GM19023 (cell line): Measurements from ENCODE around the gene HOXA1.
A peak's percentile ranks its signal among the peaks of the same experiment; 100 is the strongest.

Source experiments
- ATAC-seq: cut with Tn5 transposase; IDR thresholded peaks from one replicate; pipeline ENCODE4 v1.9.1; 2021; ENCODE audit warnings: mild to moderate bottlenecking, moderate library complexity; ENCODE audit not compliant: unreplicated experiment

Gene HOXA1

DNA sequence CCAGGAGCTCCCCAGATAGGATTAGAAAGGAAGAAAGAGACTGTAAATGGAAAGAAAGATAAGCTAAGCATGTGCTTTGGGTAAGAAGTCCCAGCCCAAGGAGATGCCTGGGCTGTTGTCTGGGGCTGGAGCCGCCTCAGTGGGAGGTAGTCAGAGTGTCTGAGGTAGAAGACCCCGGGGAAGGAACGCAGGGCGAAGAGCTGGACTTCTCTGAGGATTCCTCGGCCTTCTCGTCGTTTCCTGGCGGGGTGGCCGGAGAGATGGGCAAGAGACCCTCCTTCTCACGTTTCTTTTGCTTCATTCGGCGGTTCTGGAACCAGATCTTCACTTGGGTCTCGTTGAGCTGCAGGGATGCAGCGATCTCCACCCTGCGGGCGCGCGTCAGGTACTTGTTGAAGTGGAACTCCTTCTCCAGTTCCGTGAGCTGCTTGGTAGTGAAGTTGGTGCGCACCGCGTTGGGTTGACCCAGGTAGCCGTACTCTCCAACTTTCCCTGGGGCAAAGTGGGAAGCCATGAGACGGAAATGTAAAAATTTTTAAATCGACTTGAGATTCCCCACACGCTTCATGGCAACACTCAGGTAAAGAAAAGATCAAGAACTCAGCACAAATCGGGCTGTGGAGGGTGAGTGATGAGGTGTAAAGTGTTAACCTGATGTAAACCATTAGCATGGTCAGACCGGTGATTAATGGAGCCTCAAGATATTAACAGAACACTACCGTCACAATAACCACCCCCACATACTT is 1.3 kb downstream of the HOXA1 start:
- ATAC-seq: no peak

DNA sequence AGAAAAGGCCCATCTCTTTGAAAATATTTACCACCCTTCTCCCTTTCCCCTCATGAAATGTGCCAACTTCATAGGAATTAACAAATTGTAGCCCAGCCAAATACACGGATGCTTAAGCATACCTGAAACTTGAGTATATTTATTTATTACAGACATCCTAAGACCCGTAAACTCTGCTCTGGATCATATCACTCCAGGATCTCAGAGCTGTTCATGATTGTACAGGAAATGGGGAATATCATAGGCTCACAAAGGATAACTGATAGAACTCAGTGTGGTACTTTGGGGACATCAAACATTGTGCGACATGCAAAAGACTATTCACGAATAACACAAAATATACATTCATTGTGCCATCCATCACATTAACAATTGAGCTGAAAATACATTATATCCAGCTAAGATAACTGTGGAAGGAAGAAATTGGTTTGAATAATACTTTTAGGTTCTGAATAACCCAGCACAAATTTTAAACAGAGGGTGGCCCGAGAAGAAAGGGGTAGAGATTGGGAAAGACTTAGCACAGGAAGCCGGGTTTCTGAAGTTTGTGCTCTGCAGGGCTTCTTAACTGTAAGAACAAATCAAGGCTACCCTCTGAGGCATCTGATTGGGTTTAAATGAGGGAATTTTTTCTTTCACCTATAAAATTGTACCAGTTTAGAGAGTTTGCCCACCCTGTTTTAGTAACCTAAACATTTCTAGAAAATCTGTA is 2.5 kb downstream of the HOXA1 start:
- no peak for ATAC-seq

DNA sequence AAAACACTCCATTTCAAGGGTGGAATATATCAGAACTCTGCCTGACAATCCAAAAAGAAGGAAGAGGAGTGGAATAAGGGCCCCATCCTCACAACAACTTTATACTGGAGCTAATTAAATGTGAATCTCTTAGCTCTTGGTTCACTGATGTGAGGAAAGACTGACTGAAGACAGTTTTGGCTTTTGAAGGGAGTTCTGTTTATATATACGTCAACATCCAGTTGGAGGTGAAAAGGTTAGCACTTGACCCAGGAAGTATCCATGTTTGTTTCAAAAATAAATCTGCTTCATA is 3.0 kb downstream of the HOXA1 start:
- ATAC-seq: no peak

DNA sequence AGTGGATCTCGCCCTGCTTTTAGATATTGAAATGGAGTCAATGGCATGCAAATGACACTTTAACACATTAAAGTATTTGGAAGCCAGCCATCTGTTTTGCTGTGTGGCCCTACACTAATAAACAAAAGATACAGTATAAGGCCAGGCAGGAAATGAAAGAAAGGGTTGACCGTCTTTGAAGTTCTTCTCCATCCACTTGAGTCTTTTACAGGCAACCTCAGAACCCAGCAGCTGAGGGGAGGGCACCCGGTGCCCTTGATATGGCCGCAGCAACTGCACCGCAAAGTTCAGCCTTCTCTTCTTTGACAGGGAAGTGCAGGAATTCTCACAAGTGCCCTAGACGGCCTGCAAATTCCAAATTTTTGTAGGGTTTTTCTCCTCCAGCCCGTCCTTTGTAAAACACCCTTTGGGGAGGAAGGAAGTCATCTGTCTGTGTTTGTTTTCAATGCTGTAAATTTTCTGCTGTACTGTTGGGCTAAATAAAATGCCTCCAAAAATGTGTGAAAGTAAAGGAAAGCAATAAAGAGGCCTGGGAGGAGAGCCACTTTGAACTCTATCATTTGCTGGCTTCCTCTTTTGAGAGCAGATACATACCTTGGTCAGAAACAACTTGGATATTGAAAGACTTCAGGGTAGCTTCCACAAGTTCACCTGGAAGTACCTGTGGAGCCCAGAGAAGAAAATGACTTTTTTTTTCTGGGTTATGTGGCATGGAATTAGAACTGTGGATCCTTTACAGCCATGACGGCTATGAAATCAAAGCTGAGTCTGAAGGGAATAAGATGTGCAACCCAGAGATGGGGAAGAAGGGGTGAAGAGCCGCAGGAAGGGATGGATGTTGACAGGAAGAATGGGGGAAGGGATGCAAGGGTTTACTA is 3.6 kb downstream of the HOXA1 start:
- no peak for ATAC-seq

DNA sequence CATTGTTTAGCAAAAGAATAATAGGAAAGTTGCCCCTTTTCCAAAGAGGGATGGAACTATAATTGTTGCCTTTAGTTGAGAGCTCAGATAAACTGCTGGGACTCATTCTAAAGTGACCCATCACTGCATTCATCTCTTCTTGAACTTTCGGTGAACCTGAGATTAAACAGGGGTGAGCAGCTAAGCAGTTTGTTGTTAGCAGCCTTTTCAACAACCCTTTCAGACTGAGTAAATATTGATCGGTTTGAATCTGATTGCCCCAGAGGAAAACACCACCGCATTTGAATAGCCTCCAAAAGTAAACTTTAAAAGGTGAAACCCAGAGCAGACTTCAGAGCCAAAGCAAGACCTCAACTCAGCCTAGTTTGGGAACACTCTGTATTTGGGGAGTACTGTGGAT is 4.7 kb downstream of the HOXA1 start:
- ATAC-seq: no peak

DNA sequence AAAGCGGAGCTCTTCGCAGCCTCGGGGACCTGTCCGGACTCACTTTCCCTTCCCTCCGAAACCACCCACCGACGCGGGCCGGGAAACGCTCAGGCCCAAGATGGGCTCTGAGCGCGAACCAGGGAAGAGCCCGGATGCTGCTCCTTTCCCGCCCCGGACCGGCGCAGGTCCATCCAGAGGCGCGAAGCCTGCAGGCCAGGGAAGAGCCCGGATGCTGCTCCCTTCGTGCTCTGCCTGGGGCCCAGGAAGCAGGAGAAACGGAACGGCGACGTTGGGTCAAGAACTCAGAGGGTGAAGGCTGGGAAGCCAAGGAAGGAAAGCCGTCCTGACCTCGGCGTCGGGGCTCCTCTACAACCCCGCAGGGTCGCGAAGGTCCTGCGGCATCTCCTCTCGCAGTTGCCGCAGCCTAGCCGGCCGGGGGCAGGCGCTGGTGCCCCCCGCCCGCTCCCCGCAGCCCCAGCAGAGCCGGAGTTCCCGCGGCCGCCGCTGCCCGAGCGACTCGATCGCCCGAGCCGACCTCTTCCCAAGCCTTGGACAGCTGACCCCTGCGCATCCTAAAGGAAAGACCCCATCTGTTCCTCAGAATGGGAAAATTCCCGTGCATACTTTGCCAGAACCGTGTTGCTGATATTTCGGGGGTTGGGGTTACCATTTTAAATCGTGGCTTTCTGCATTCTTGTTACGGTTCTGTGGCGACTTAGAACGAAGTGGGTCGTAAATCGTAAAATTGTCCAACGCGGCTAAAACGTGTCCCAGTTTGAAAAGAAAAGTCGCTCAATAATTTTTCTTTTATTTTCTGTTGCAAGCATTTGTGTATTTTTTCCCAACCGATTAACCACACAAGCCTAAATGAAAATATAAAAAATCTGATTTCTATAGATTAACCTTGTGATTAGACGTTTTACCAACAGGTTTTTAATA is 7.5 kb downstream of the HOXA1 start:
- ATAC-seq: no peak

DNA sequence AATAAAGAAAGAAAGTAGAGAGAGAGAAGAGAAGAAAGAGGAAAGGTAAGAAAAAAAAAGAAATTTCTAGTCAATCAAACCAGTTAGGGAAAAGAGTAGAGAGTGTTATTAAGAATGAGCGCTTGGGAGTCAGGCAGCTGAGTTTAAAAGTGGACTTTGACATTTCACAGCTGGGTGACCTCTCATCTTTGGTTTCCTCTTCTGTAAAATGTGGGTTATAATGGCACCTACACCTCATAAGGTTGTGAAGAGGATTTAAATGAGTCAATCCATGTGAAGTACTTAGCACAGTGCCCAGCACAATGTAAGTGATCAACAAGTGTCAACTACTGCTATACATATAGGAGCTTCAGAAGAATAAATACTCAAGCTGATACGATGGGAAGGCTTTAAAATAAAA is 12.2 kb downstream of the HOXA1 start:
- ATAC-seq: peak; percentile 83

DNA sequence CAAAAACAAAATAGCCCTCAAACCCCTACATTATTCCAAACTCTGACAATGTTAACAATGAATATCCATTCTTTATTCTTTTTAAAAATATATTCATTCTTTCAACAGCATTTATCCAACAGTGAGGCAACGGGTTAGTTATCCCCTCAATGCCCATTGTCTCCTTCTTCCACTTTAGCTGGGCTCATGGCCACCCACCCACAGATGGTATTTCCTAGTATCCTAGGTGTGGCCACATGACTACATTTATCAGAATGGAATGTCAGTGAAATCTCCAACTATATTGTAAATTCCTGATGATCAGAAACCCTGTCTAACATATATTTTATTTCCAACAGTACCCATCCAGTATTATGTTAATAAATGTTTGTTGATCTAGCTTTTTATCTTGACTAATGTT is 13.6 kb downstream of the HOXA1 start:
- ATAC-seq: no peak

DNA sequence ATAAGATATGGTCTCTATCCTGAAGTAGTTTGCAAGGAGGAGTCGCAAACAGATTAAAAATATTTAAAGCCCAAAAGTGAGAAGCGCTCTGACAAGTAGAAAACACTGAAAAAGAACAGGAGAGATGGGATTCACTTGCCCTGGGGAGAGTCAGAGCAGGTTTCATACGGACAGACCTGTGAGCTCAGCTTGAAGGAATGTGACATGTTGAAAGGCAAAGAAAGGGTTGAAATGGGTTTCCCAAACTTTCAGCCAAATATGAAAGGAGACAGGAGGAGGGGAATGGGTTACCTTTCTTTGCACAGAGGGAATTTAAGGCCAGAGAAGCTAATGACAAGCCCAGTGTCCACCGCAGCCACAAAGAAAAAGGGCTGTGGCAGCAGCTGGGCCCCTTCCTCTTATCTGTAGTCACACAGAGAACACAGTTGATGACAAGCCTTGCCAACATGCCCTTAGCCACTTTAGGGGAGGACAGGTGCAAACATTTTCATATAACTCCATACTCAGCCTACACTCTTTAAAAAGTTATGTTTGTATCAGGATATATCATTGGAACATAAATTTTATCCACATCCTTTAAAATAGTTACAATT is 14.9 kb downstream of the HOXA1 start:
- ATAC-seq: no peak

DNA sequence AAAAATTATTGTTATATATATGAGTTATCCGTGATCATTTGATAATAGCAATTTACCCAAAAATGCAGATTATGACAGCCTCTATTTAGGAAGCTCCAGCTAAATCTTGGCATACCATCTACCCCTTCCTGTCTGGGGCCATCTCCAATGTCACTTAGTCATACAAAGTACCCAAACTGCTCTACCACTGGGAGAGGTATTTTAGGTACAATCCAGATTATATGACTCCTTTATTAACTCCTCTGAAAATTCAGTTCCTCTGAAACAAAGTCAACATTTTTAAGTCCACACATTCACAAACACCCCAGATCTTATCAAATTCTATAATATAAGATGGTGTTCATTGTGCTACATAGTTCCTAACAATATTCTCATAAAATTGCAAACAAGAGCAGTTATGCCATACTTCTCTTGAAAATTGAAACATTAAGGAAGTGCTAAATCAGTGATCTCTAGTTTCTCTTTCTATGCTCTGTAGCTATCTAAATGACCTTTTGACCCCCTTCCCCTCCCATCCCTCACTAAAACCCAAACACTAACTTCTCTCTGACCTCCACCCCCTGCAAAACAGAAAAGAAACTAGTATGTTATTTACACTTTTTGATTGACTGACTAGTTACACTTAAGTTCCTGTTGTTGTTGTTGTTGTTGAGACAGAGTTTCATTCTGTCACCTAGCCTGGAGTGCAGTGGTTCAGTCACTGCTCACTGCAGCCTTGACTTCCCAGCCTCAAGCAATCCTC is 16.4 kb downstream of the HOXA1 start:
- ATAC-seq: no peak

DNA sequence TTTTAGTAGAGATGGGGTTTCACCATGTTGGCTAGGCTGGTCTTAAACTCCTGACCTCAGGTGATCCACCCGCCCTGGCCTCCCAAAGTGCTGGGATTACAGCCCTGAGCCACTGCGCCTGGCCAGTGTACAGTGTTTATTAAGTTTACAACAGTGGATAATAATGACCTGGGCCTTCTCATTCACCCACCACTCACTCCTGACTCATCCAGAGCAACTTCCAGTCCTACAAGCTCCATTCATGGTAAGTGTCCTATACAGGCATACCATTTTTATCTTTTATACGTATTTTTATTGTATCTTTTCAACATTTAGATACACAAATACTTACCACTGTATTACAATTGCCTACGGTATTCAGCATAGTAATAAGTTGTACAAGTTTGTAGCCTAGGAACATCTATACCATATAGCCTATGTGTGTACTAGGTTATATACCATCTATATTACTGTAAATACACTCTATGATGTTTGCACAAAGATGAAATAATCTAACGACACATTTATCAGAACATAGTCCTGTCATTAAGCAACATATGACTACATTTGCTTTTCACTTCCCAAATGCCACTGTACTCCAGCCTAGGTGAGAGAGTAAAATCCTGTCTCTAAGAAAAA is 17.1 kb downstream of the HOXA1 start:
- ATAC-seq: no peak

DNA sequence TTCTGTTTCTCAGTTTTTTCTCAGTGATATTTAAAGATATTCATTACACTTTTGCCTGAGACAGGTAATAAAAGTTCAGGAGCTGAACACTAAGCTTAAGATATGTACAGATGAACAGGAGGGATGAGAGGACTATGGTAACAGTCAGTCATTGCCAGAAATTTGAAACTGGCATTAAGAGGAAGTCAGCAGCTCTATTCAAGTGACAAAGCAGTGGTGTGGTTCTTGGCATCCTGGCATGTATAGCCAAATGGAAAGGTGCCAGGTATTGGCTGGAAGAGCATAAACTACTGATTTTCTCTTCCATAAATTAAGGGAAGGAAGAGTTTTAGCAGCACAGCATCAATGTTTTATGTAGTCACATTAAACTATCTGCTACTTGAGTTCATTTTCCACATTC is 22.7 kb downstream of the HOXA1 start:
- ATAC-seq: no peak

DNA sequence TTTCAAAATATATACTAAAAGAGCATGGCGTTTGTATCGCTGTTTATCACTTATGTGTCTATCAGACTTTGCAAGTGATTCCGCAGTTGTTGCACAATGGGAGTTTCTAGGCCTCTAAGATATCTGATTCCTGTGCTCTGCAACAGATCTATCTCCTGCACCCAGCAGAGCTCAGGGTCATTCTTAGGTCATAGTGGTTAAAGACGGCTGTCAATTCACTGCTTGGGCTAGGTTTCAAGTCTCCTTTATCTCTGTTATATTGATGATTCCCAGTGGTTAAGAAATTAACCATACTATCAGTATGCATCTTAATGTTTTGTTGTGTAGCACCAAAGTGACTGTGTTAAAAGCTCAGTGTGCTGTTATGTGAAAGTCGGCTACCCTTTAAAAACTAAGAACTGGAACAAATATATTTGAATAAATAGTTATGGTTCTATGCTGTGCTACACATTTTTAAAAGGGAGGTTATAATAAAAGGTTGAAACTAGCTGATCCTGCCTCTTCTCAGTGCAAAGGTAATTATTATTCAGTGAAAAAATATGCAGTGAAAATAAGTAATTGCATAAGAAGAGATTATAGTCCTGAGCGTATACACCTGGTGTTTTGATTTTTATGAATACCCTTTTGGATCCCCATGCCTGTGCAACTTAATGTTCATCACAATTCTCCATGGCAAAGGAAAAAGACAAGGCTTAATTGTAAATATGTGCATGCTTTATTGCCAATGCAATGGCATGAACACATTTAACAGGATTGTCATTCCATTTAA is 24.0 kb downstream of the HOXA1 start:
- ATAC-seq: no peak

DNA sequence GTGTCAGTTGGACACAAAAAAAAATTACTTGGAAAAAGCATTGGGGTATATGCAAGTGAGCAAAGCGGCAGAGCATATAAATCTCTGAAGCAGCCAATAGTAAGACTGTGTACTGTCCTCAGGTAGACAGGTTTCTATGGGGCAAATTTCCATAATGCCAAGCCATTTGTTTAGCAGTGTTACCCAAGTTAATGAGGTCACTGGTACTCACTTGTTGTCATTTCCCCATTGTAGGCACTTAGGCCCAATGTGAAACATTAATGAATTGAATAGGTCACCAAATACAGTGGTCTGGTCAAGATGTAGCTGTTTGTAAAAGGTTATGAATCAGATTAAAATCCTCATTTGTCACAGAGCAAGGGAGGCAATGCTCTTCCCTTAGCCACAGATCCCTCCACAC is 27.5 kb downstream of the HOXA1 start:
- ATAC-seq: no peak

DNA sequence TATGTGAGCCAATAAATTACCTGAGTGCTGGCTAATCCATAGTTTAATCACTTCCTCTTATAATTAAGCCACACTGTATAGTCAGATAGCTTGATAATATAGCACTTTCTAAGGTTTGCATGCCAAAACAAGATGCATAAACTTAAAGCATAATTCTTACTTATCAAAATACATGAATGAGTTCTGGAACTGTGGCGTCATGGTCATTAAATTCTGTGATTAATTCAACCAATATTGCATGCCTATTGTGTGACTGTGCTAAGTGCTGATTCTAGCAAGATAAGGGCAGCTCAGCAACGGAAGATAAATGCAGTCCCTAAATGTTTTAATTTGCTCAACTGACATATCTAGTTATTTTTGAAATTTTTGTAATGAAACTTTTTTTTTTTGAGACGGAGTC is 29.7 kb downstream of the HOXA1 start:
- ATAC-seq: no peak

DNA sequence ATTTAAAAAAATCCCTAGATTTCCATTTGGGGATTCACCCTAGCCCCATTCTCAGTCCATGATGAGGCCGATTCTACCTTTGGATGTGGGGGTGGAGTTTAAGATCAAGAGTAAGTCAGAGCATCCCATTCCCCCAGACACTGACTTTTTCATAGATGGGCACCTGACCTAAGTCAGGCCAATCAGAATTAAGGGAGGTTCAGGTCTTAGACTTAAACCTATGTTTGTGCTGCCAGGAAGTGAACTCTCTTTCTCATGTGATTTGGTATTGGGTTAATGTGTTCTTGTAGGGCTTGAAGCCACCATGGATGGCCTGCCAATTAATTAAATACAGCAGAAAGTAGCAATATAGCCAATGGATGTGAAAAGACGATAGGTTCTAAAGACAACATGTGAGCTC is 30.1 kb downstream of the HOXA1 start:
- no peak for ATAC-seq

DNA sequence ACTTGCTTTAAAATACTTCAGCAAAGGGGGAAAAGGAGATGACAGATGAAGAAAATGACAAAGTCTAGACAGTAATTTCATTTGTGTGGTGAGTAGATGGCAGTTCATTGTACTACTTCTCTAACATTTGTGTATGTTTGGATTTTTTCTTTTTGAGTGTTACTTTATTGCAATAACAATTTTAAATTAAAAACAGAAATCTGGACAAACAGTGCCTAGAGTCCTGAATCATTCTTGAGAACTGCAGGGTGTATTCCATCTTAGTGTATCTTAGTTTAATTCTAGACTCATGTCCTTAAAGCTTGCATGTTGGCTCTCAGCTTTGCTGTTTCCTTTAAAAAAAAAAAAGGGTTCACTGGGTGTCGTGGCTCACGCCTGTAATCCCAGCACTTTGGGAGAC is 31.1 kb downstream of the HOXA1 start:
- no peak for ATAC-seq

DNA sequence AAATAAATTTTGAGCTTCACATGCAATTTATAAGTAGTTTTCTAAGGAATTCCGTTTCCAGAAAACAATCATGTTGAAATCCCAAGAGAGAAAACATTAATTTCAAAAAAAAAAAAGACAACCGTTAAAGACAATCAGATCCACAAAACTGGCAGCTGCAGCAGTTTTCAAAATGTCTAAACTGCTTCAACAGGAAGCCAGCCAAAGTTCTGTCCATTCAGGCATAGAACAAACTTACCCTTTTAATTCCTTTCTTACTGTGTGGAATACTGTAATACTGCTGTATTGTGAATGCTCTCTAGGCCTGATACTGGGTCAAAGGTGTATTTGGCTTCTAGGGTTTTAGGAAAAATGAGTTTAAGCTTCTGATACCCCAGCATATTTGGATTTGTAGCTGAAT is 31.6 kb downstream of the HOXA1 start:
- ATAC-seq: no peak

DNA sequence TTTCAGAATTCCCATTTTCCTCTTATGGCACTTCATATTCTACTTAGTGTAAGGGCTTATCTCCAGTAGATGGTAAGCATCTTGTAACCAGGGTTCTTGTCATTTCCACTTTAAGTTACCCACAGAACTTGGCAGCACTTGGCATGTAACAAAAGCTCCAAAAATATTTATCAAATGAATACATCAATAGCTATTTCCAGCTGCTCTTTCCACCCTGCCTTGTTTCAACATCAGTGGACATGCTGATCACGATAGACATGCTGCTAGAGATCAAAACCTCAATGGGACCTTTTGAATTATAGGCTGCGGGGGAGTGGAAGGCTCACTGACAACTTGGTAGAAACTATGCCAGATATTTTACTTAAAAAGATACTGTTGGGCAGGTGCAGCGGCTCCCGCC is 32.9 kb downstream of the HOXA1 start:
- ATAC-seq: no peak
